Lower leg skin (tissue), 3 donors: ENCODE measurements around the gene REM2.

Experiments used
- CTCF ChIP-seq, 3 donors: fragments of 450-650 bp; IDR thresholded peaks; one replicate each; pipeline ENCODE4 v1.5.1; 2016; ENCODE audit warnings: antibody characterized with exemption in 3 of 3, mild to moderate bottlenecking in 3 of 3, moderate library complexity in 2 of 3
- POLR2A ChIP-seq, 2 donors: fragments of 450-650 bp; IDR thresholded peaks; one replicate each; pipeline ENCODE4 v1.6.1; 2016 to 2017; ENCODE audit warnings: antibody characterized with exemption in 2 of 2, mild to moderate bottlenecking in 1 of 2, moderate library complexity in 1 of 2

GRCh38 chr14:22887260-22887989 is 4.4 kb downstream of the REM2 start:
- no peak for TF ChIP-seq POLR2A (IDR thresholded peaks at IDR 0.05)
- no peak for TF ChIP-seq CTCF (IDR thresholded peaks at IDR 0.05)
